Measurements from ENCODE around the gene FOXO3.

GRCh38 chr6:108706649-108707048 is 145.9 kb downstream of the FOXO3 start:
- TF ChIP-seq POLR2A (IDR thresholded peaks at IDR 0.05; ENCODE audit: low read length) (no peak), GATA1 (IDR thresholded peaks at IDR 0.05; ENCODE audit: low read depth, low read length) (no peak)

All from erythroblast (primary cell).